ENCODE data around the gene RAD18. TPM values are rescaled to one million over a fixed set of nuclear protein-coding genes. Genes with fewer than 3 reads are reported as not detected.

Gene RAD18
- total RNA-seq, 2 experiments from 2014 or later = 47.4 to 50.3 TPM

- no peaks in the 10 kb centered on the region for H3K9me3 Mint-ChIP-seq
- DNase-seq (no peak), ATAC-seq (no peak)
- H3K4me3 Mint-ChIP-seq = no peak overlapping the region
- H3K27me3 Mint-ChIP-seq = no peaks in the 10 kb centered on the region
- ChIA-PET CTCF (no interaction called here), POLR2A (no interaction called here)
- intact Hi-C loops (cut with micrococcal nuclease) = no loop called here
- H3K4me1 Mint-ChIP-seq (ENCODE audit: low read depth) = peaks cover 9% of the 10 kb centered on the region
- no peak overlapping the region for H3K27ac Mint-ChIP-seq
- TF ChIP-seq CTCF (IDR thresholded peaks at IDR 0.05) = no peak
- H3K36me3 Mint-ChIP-seq (ENCODE audit: low read depth) = no peaks in the 10 kb centered on the region
Measured at GRCh38 chr3:9007928-9008327, 44.7 kb upstream of the RAD18 start.

- Mint-ChIP-seq H3K27ac (no peak overlapping the region), H3K36me3 (ENCODE audit: low read depth) (no peaks in the 10 kb centered on the region), H3K9me3 (no peaks in the 10 kb centered on the region), H3K4me3 (no peak overlapping the region), H3K4me1 (ENCODE audit: low read depth) (peaks cover 6% of the 10 kb centered on the region), H3K27me3 (no peaks in the 10 kb centered on the region)
- TF ChIP-seq CTCF (IDR thresholded peaks at IDR 0.05) = no peak
- POLR2A ChIA-PET = no interaction called here
- CTCF ChIA-PET = no interaction called here
- no peak for ATAC-seq
- intact Hi-C loops (cut with micrococcal nuclease) = no loop called here
- no peak for DNase-seq
Measured at GRCh38 chr3:9007213-9007612, 43.9 kb upstream of the RAD18 start.

GRCh38 chr3:9000041-9000440 lies 36.8 kb upstream of the RAD18 start:
- H3K27me3 Mint-ChIP-seq = peaks cover 2% of the 10 kb centered on the region

GRCh38 chr3:8997151-8997550 lies 33.9 kb upstream of the RAD18 start:
- POLR2A ChIA-PET = no interaction called here
- Mint-ChIP-seq H3K36me3 (ENCODE audit: low read depth) (no peaks in the 10 kb centered on the region), H3K27me3 (peaks cover 2% of the 10 kb centered on the region), H3K4me3 (no peak overlapping the region), H3K27ac (no peak overlapping the region), H3K4me1 (ENCODE audit: low read depth) (no peaks in the 10 kb centered on the region), H3K9me3 (no peaks in the 10 kb centered on the region)
- ATAC-seq (no peak), DNase-seq (no peak)
- intact Hi-C loops (cut with micrococcal nuclease) = no loop called here
- CTCF ChIA-PET = interaction anchor here (0.9 to 7.0 kb wide), 2 partner anchors 10 to 305 kb away, joined by 4 to 35 read pairs; no protein-coding TSS in a partner anchor
- TF ChIP-seq CTCF (IDR thresholded peaks at IDR 0.05) = no peak

More at GRCh38 chr3:9000041-9000440, 36.8 kb upstream of the RAD18 start:
- Mint-ChIP-seq H3K36me3 (ENCODE audit: low read depth) (no peaks in the 10 kb centered on the region), H3K9me3 (no peaks in the 10 kb centered on the region), H3K27ac (no peak overlapping the region), H3K4me3 (no peak overlapping the region), H3K4me1 (ENCODE audit: low read depth) (no peaks in the 10 kb centered on the region)
- DNase-seq (no peak), ATAC-seq (no peak)
- ChIA-PET POLR2A (no interaction called here), CTCF (interaction anchor here (1.2 to 7.0 kb wide), 3 partner anchors 12 to 302 kb away, joined by 3 to 35 read pairs (median 8); no protein-coding TSS in a partner anchor)
- no peak for TF ChIP-seq CTCF (IDR thresholded peaks at IDR 0.05)
- intact Hi-C loops (cut with micrococcal nuclease) = no loop called here

GRCh38 chr3:8996681-8997121 lies 33.4 kb upstream of the RAD18 start:
- Mint-ChIP-seq H3K9me3 (no peaks in the 10 kb centered on the region), H3K36me3 (ENCODE audit: low read depth) (no peaks in the 10 kb centered on the region), H3K27ac (no peak overlapping the region), H3K4me3 (no peak overlapping the region), H3K27me3 (peaks cover 2% of the 10 kb centered on the region), H3K4me1 (ENCODE audit: low read depth) (no peaks in the 10 kb centered on the region)
- POLR2A ChIA-PET = no interaction called here
- CTCF ChIA-PET = interaction anchor here (0.9 to 7.0 kb wide), 2 partner anchors 10 to 305 kb away, joined by 4 to 35 read pairs; no protein-coding TSS in a partner anchor
- DNase-seq = no peak
- intact Hi-C loops (cut with micrococcal nuclease) = no loop called here
- no peak for TF ChIP-seq CTCF (IDR thresholded peaks at IDR 0.05)
- ATAC-seq = no peak
